HFFc6 (cell line): ENCODE measurements around the gene MASP2. TPM values are rescaled to one million over a fixed set of nuclear protein-coding genes. Genes with fewer than 3 reads are reported as not detected.

Experiments
- DNase-seq: peaks from one replicate; pipeline ENCODE4 v3.0.0-alpha.2; 2018
- H3K27ac Mint-ChIP-seq: 2 replicates; pipeline ENCODE4 v1.8.0; 2020; ENCODE audit warnings: mild to moderate bottlenecking, mixed read lengths
- H3K27me3 Mint-ChIP-seq: 2 replicates; pipeline ENCODE4 v1.8.0; 2021; ENCODE audit warnings: mild to moderate bottlenecking, moderate library complexity, mixed read lengths; ENCODE audit not compliant: insufficient read depth
- H3K36me3 Mint-ChIP-seq: 2 replicates; pipeline ENCODE4 v1.8.0; 2021; ENCODE audit warnings: low read depth, mixed read lengths
- H3K4me1 Mint-ChIP-seq: 2 replicates; pipeline ENCODE4 v1.8.0; 2020; ENCODE audit warnings: low read depth, mixed read lengths
- H3K4me3 Mint-ChIP-seq: 2 replicates; pipeline ENCODE4 v1.8.0; 2020; ENCODE audit warnings: mild to moderate bottlenecking, moderate library complexity, mixed read lengths
- H3K9me3 Mint-ChIP-seq: 2 replicates; pipeline ENCODE4 v1.8.0; 2020; ENCODE audit warnings: mild to moderate bottlenecking, mixed read lengths
- CTCF ChIP-seq: fragments of 200-600 bp; sonication (generic); IDR thresholded peaks from 2 replicates; pipeline ENCODE4 v1.5.0; 2021; ENCODE audit warnings: antibody characterized with exemption, mild to moderate bottlenecking
- total RNA-seq, 6 experiments: library from RNA; stranded (reverse); fragmentation: NEBNext Ultra II Directional; extraction: Animal tissue kit (Norgen Biotek cat#: 25700); gene quantifications; 2 replicates in 1 of 6; 3 replicates in 5 of 6; pipeline ENCODE4 v1.2.3, GENCODE V29; 2021

MASP2 gene
- total RNA-seq, 6 experiments from 2014 or later = 0.12 TPM; not detected in 5

GRCh38 chr1:10978719-10979118 is 68.3 kb downstream of the MASP2 start:
- Mint-ChIP-seq H3K27ac (no peak overlapping the region), H3K36me3 (no peaks in the 10 kb centered on the region), H3K27me3 (peaks cover 24% of the 10 kb centered on the region), H3K4me3 (no peak overlapping the region), H3K4me1 (peaks cover 16% of the 10 kb centered on the region), H3K9me3 (no peaks in the 10 kb centered on the region)
- no peak for DNase-seq
- no peak for TF ChIP-seq CTCF

Other genes with a start within 250 kb of the MASP2 start
- gene TARDBP, start 34.6 kb downstream of the MASP2 start, total RNA-seq = 100 to 1,000 TPM; 133 to 178 (median 171) TPM
- 100 to 1,000 TPM; 262 to 308 (median 295) TPM for gene SRM, start 12.8 kb upstream of the MASP2 start, total RNA-seq
- 10 to 100 TPM; 40.1 to 49.4 (median 47.5) TPM for gene EXOSC10, start 52.6 kb upstream of the MASP2 start, total RNA-seq
- not detected for gene ANGPTL7, start 142.1 kb upstream of the MASP2 start, total RNA-seq
- gene MTOR, start 215.3 kb upstream of the MASP2 start, total RNA-seq = 10 to 100 TPM; 36.6 to 41.2 (median 38.2) TPM
- 10 to 100 TPM; 12.8 to 18.3 (median 13.8) TPM for gene UBIAD1, start 226.0 kb upstream of the MASP2 start, total RNA-seq